HepG2 (cell line): ENCODE data around the gene WNK1.

Source experiments
- CBX5 ChIP-seq: sonication (generic); formaldehyde crosslinking; IDR thresholded peaks from 2 replicates; pipeline ENCODE4 v1.4.0; 2020; ENCODE audit warnings: missing genetic modification reagents, borderline replicate concordance
- CTCF ChIP-seq: sonication (generic); formaldehyde crosslinking; IDR thresholded peaks from 2 replicates; pipeline ENCODE4 v1.5.0; 2020; ENCODE audit warnings: mild to moderate bottlenecking, missing genetic modification reagents, moderate library complexity
- EP300 ChIP-seq, 3 experiments: sonication (generic) in 1 of 3; formaldehyde crosslinking in 1 of 3; IDR thresholded peaks; 2 replicates each; pipeline versions ENCODE4 v1.5.1 to v1.6.1; 2011 to 2020; ENCODE audit warnings: low read depth in 2 of 3, low read length in 2 of 3, borderline replicate concordance in 1 of 3, improper control_type of control experiment in 1 of 3, mild to moderate bottlenecking in 1 of 3, missing genetic modification reagents in 1 of 3, moderate library complexity in 1 of 3
- FOXA1 ChIP-seq, 2 experiments: fragments of 450-650 bp in 1 of 2; sonication (generic) in 1 of 2; formaldehyde crosslinking in 1 of 2; IDR thresholded peaks; 2 replicates each; pipeline versions ENCODE4 v1.4.0 to v1.6.1; 2016 to 2020; ENCODE audit warnings: missing genetic modification reagents in 1 of 2
- FOXA3 ChIP-seq: IDR thresholded peaks from 2 replicates; pipeline ENCODE4 v1.6.1; 2016; ENCODE audit warnings: missing genetic modification reagents, missing compliant biosample characterization
- HOMEZ ChIP-seq: IDR thresholded peaks from 2 replicates; pipeline ENCODE4 v1.6.1; 2016; ENCODE audit warnings: low read depth
- TEAD2 ChIP-seq: sonication (generic); formaldehyde crosslinking; IDR thresholded peaks from 2 replicates; pipeline ENCODE4 v1.9.0; 2021; ENCODE audit warnings: missing genetic modification reagents
- THRA ChIP-seq: sonication (generic); formaldehyde crosslinking; IDR thresholded peaks from 2 replicates; pipeline ENCODE4 v1.4.0; 2020; ENCODE audit warnings: missing genetic modification reagents, borderline replicate concordance
- ZBTB40 ChIP-seq, 2 experiments: fragments of 450-650 bp in 1 of 2; sonication (generic) in 1 of 2; formaldehyde crosslinking in 1 of 2; IDR thresholded peaks; 2 replicates each; pipeline versions ENCODE4 v1.6.1 to v1.8.0; 2016 to 2022; ENCODE audit warnings: antibody characterized with exemption in 1 of 2, mild to moderate bottlenecking in 1 of 2, missing genetic modification reagents in 1 of 2
- ZNF24 ChIP-seq: fragments of 450-650 bp; IDR thresholded peaks from 2 replicates; pipeline ENCODE4 v1.6.1; 2017; ENCODE audit warnings: antibody characterized with exemption, mild to moderate bottlenecking
- ZNF329 ChIP-seq: sonication (generic); formaldehyde crosslinking; IDR thresholded peaks from 2 replicates; pipeline ENCODE4 v1.9.0; 2021; ENCODE audit warnings: low read depth, mild to moderate bottlenecking, missing genetic modification reagents
- ZNF350 ChIP-seq: sonication (generic); formaldehyde crosslinking; IDR thresholded peaks from 2 replicates; pipeline ENCODE4 v1.4.0; 2020; ENCODE audit warnings: mild to moderate bottlenecking, low read depth, missing genetic modification reagents, borderline replicate concordance
- ZNF564 ChIP-seq: sonication (generic); formaldehyde crosslinking; IDR thresholded peaks from 2 replicates; pipeline ENCODE4 v1.8.1; 2023; ENCODE audit warnings: mild to moderate bottlenecking, missing genetic modification reagents
- ZNF639 ChIP-seq: conservative IDR thresholded peaks from 2 replicates; pipeline ENCODE4 v1.6.1; 2018; ENCODE audit warnings: missing genetic modification reagents

- no peak for TF ChIP-seq TEAD2 (CRISPR knock-in tag)
- TF ChIP-seq CBX5 (CRISPR knock-in tag) = no peak
- no peak for TF ChIP-seq FOXA1 (IDR thresholded peaks at IDR 0.05)
- TF ChIP-seq FOXA1 (CRISPR knock-in tag; IDR thresholded peaks at IDR 0.05) = no peak
- no peak for TF ChIP-seq EP300 (IDR thresholded peaks at IDR 0.05; ENCODE audit: low read depth in 2 of 2, low read length in 2 of 2)
- TF ChIP-seq EP300 (CRISPR knock-in tag; IDR thresholded peaks at IDR 0.05; ENCODE audit: borderline replicate concordance) = no peak
- TF ChIP-seq ZNF350 = no peak
- no peak for TF ChIP-seq ZBTB40 (IDR thresholded peaks at IDR 0.05)
- no peak for TF ChIP-seq ZBTB40 (CRISPR knock-in tag; IDR thresholded peaks at IDR 0.05)
- TF ChIP-seq ZNF329 = no peak
- no peak for TF ChIP-seq CTCF (CRISPR knock-in tag)
- no peak for TF ChIP-seq THRA (CRISPR knock-in tag)
- no peak for TF ChIP-seq FOXA3 (CRISPR knock-in tag)
- no peak for TF ChIP-seq ZNF564 (CRISPR knock-in tag)
- no peak for TF ChIP-seq ZNF639 (CRISPR knock-in tag)
- TF ChIP-seq HOMEZ = no peak
- TF ChIP-seq ZNF24 = no peak
These were observed 160.3 kb downstream of the WNK1 start for GRCh38 chr12:912466-913235.
